GM10248 (cell line): Measurements from ENCODE around the gene RGS6.

Experiments used
- CTCF ChIA-PET: fragments of 300-600 bp; sonication (Branson Sonifier 250); formaldehyde crosslinking; extraction: SDS; loops from one replicate; lab custom pipeline; 2021; ENCODE audit warnings: antibody characterized with exemption; lab: Yijun Ruan, JAX
- POLR2A ChIA-PET: fragments of 350-650 bp; sonication (Branson Sonifier 250); formaldehyde crosslinking; extraction: SDS; loops from one replicate; lab custom pipeline; 2020; ENCODE audit warnings: antibody characterized with exemption; lab: Yijun Ruan, JAX
- DNase-seq: peaks from one replicate; pipeline ENCODE4 v3.0.0; 2012; ENCODE audit errors: extremely low spot score
- CTCF ChIP-seq: IDR thresholded peaks from 2 replicates; pipeline ENCODE4 v1.5.1; 2012; ENCODE audit warnings: mild to moderate bottlenecking, low read depth; ENCODE audit errors: extremely low read depth, missing control alignments, control extremely low read depth

RGS6 gene

GRCh38 chr14:72201645-72202044 is 269.4 kb downstream of the RGS6 start:
- ChIA-PET POLR2A (no interaction called here), CTCF (no interaction called here)
- no peak for TF ChIP-seq CTCF
- no peak for DNase-seq

GRCh38 chr14:72213424-72213823 is 281.2 kb downstream of the RGS6 start:
- ChIA-PET CTCF (interaction anchor here (1.2 to 1.8 kb wide), 2 partner anchors 9 to 43 kb away, joined by 3 to 6 read pairs; no protein-coding TSS in a partner anchor), POLR2A (no interaction called here)
- TF ChIP-seq CTCF = no peak
- no peak for DNase-seq

- no peak for DNase-seq
- ChIA-PET POLR2A (no interaction called here), CTCF (no interaction called here)
- TF ChIP-seq CTCF = no peak
These were observed 282.9 kb downstream of the RGS6 start for GRCh38 chr14:72215080-72215479.

- no peak for TF ChIP-seq CTCF
- ChIA-PET CTCF (interaction anchor here (1.6 to 1.9 kb wide), 2 partner anchors 22 to 26 kb away, joined by 4 to 5 read pairs; no protein-coding TSS in a partner anchor), POLR2A (no interaction called here)
- no peak for DNase-seq
These were observed 284.9 kb downstream of the RGS6 start for GRCh38 chr14:72217135-72217534.

- no peak for TF ChIP-seq CTCF
- ChIA-PET POLR2A (no interaction called here), CTCF (interaction anchor here (1.2 kb wide), 1 partner anchor 14 kb away, joined by 3 read pairs; no protein-coding TSS in a partner anchor)
- DNase-seq = no peak
These were observed 289.8 kb downstream of the RGS6 start for GRCh38 chr14:72222046-72222445.

- ChIA-PET POLR2A (no interaction called here), CTCF (no interaction called here)
- no peak for DNase-seq
- TF ChIP-seq CTCF = no peak
These were observed 304.4 kb downstream of the RGS6 start for GRCh38 chr14:72236629-72237028.
